NCI-H460 (cell line): ENCODE results near the gene FAIM2. TPM values are rescaled to one million over a fixed set of nuclear protein-coding genes. Genes with fewer than 3 reads are reported as not detected.
"Not testable (repeated sequence)": the region's sequence is repeated elsewhere in the genome, so short reads cannot be mapped to it uniquely, and the experiment has no call there.

Experiments
- DNase-seq: peaks from one replicate; pipeline ENCODE4 v3.0.0-alpha.2; 2016; ENCODE audit warnings: low read depth; ENCODE audit errors: extremely low read depth
- total RNA-seq: library from RNA; depleted of rRNA; stranded (reverse); fragments of >200 nt; shearing (Covaris generic); gene quantifications from 2 replicates; pipeline ENCODE4 v1.2.3, GENCODE V29; 2014

The FAIM2 gene
- total RNA-seq, 1 experiment from 2014 or later: 0.45 TPM

DNA sequence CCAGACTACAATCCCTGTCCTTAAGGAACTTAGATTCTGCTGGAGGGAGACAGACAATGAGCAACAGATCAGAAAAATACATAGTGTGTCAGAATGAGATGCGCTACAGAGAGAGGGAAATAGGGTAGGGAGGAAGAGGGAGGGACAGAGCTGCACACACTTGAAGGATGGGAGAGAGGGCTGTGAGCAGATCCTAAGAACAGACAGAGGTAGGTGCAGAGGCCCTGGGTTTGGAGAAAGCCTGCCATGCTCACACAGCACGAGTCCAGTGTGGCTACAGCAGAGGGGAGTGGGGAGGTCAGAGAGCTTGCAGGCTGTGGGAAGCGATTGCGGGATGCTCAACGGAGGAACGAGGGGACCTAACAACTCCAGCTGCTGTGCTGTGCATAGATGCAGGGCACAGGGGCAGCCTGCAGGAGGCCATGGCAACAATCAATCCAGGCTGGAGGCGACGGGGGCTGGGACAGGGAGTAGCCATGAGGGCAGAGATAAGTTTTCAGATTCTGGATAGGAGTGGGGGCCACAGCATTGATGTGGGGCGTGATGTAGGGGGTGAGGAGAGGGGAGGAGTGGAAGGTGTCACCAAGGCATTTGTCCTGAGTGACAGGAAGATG lies 20.7 kb downstream of the FAIM2 start:
- DNase-seq: no peak

DNA sequence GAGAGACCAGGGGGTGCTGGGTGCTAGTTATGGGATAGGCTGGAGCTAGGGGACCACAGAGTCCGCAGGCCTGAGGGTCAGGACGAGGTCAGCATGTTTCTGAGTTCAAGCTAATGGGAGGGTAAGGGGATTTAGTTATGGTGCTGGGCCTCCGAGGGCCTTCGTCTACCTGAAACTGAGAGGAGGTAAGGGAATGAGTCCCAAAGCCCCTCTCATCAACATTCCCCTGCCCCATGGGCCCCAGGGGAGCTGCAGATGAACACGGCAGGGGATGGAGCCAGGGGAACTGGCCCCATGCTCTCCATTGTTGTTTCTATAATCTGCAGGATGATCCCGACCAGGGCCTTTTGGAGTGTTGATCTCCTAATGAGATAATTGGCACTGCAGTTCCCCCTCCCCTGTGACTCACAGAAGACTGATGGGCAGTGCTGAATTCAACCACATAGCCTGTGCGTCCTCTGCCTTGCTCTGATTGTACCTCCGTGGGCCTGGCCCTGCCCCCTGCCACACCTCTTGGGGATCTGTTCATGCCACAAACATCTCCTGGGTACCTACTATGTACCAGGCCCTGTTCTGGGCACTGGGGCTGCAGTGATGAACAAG lies 21.4 kb downstream of the FAIM2 start:
- no peak for DNase-seq

DNA sequence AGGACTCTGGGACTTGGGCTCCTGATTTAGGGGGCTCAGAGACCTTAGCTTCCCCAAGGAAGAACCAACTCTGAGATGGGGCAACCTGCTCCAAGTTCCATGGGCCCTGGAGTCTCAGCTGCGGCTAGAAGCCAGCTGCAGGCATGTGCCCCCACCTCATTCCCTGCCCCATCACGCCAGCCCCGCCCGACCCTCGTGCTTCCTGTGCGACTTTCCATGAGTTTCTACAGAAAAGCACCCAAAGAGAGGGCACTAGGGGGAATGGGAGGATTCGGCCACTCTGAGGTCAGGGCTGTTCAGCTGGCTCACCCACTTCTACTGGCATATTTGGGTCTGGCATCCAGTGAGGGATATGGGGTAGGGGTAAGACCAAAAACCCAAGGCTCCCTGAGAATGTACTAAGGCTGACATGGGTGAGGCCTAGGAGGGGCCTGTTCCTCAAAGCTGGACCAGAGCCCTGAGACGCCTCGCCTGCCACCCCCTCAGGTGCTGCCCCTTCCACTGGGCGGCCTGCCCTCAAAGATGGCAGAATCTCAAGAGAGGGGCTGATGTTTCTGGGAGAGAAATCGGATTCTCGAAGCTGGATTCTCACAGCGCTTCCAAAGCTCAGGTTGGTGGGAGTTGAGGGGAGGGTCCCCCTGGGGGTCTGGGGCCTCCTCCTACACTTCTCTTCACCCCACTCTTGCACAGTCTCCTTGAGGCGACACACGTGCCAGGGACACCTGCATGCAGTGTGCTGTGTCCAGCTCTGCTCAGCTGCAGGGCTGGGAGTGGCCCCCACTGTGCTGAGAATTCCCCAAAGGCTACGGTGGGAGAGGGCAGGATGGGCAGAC lies 22.1 kb downstream of the FAIM2 start:
- DNase-seq: no peak

DNA sequence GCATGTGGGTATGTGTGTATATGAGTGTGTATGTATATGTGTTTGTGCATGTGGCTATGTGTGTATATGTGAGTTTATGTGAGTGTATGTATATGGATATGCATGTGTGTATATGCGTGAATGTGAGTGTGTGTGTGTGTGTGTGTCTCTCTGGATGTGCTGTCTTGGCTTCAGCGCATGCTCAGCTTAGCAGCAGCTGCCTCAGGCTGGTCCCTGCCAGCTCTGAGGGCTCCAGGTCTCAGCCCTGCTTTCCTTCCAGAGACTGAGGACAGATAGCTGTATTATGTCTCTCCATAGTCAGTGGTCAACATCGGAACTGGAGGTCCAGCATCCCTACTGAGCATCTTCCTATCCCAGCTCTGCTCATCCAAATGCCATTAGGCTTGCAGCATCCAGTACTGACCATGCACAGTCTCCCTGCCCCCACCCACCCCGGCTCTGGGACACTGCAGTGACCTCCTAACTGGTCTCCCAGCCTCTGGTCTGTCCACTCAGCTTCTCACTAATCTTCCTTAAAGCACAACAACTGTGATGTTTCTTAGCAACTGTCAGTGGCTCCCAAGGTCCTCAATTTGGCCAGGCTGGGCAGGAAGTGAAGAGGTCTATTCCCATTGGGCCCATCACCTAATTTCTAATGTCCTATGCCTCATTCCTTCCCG lies 22.8 kb downstream of the FAIM2 start:
- no peak for DNase-seq

DNA sequence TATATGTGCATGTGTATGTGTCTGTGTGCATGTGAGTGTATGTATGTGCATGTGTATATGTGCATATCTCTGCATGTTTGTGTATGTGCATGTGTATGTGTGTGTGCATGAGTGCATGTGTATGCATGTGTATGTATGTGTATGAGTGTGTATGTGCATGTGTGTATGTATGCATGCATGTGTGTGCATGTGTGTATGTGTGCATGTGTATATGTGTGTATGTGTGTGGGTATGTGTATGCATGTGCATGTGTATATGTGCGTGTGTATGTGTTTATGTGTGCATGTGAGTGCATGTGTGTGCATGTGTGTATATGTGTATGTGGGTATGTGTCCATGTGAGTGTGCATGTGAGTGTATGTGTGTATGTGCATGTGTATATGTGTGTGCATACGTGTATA lies 24.6 kb downstream of the FAIM2 start:
- not testable (repeated sequence) for DNase-seq

DNA sequence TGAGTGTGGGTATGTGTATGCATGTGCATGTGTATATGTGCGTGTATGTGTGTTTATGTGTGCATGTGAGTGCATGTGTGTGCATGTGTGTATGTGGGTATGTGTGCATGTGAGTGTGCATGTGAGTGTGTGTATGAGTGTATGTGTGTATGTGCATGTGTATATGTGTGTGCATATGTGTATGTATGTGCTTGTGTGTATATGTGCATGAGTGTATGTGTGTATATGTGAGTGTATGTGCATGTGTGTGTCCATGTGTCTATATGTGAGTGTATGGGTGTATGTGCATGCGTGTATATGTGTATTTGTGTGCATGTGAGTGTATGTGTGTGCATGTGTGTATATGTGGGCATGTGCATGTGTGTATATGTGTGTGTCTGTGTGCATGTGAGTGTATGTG lies 25.7 kb downstream of the FAIM2 start:
- DNase-seq: no peak

DNA sequence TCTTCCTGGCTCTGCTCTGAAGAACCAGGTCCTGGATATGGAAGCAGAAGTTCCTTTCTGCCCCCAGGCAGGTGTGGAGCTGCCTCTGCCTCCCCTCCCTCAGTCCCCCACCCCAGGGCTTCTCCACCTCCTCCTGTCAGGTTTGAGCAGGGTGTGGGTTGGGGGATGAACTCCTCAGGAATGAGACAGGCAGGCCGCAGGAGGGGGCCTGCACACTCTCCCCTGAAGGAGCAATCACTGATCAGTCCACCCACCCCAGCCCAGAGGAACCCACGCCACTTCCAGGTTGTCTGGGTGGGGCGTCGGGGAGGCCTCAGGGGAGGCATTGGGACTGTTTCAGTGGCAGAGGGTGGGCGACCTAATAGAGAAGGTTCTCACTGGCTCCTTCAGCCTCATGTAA lies 26.6 kb downstream of the FAIM2 start:
- DNase-seq: no peak

DNA sequence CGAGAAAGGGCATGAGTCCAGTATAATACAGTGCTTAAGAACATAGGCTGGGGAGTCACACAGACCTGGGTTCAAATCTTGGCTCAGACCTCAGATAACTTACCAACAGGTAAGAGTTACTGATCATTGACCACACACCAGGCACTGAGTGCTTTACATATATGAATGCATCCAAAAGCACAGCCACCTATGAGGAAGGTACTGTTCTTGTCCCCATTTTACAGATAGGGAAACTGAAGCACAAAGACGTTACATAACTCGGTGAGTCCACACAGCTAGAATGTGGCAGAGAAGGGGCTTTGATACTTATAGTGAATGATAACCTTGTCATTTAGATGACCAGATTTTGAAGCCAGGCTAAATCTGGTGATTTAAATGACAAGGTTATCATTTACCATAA lies 27.6 kb downstream of the FAIM2 start:
- no peak for DNase-seq

DNA sequence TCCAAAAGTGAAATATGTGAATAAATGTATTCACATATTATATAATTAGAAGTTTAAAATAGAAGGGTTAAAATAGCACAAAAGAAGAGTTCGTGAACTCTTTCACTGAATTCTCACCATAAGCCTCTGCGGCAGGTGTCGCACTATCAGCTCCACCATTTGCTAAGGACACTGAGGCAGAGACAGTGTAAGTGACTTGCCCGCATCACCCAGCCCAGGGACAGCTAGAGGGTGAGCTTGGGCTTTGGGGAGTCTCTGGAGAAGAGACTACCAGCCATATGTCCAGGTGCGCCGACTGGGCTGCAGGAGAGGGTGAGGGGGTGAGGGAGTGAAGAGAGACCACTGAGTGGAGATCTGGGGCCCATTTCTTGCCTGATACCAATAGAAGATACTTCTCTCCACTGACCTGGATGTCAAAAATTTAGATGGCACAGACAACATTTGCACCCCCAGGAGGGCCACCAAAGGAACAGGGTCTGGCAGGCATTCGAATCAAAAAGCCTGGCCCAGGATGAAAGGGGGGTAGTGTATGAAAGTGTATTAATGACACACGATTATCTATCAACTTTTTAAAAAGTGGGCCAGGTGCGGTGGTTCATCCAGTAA lies 28.5 kb downstream of the FAIM2 start:
- DNase-seq: no peak

DNA sequence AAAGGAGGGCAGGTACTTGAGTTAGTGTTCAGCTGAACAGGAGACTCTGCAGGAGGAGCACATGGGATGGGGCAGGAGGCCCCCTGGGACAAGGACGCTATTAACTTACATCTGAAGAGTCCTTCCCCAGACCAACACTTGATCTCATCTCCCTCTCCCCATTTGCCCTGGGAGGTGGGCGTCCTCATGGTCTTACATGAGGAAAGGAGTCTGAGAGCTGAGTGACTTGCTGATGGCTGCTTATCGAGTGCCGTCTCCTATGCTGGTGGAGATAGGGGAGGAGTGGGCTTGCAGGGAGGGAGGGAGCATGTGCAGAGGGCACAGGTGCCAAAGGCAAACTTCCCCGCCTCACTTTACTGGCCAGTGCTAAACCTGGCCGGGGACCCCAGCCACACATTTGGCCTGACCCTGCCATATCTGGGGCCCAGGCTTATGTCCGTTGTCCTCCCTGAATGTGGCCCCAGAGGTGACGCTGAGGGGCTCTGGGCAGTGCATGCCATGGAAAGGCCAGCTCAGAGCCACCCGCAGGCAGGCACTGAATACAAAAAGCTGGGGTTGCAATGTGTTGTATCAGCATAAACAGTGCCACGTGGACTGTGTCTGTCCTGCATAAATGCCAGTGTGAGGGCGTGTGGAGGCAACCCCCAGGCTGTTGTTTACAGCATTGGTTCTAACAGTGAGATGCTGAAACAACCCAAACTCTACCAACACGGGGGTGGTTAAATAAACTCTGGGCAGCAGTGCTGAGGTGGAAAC lies 29.4 kb downstream of the FAIM2 start:
- DNase-seq: peak; percentile 81

DNA sequence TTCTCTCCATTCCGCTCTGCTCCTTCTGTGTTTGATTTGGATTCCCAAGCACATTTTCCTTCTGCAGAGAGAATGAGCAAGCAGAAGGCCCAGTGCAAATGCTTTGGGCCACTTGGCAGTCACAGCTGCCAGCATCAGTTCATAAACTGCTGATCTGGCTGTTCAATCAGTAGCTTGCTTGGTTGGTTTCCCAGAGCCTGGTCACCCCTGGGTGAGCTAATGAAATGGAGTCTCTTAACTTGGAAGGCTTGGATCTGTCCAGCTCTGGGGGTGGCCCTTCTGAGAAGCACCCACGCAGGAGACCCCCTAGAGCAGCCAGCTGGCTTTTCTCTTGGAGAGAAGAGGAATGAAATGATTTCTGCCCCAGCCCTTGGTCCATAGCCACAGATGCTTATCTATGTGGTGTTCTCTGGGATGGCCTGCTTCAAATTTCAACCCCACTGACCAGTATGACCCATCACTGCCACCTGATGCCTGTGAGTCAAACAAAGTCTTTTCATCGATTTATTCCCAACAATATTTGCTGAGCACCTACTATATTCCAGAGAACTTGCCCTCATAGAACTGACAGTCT lies 30.3 kb downstream of the FAIM2 start:
- no peak for DNase-seq

DNA sequence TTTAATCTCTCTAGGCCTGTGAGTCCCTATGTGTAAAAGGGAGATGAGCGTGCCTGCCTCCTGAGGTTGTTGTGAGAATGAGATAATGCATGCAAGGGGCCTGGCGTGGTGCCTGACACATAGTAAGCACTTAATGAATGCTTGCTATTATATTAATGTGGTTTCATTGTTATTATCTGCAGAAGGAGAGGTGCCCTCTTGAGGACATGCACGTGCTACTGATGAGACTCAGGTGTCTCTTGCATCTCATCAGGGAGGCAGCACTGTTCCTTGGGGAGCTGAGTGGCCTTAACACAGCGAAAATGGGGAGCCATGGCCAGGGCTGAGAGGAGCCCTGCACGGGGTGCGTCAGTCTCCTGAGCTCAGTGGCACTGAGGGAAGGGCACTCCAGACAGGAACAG lies 30.9 kb downstream of the FAIM2 start:
- no peak for DNase-seq

DNA sequence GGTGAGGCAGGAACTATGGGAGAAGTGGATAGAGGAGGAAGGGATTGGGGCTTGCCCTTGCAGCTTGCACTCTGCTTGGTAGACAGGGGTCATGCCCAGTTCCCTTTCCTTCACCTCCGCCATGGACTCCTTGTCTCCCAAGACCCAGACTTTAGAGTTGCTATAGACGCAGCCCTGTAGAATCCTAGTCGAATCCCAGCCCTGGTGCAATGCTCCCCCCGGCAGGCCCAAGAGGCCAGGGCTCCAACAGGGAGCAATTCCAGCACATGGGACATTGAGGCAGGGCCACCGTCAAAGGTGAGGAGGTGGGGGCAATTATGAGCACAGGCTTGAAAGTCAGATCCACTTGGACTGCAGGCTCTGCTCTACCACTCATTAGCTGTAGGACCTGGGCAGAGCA lies 31.3 kb downstream of the FAIM2 start:
- DNase-seq: no peak

DNA sequence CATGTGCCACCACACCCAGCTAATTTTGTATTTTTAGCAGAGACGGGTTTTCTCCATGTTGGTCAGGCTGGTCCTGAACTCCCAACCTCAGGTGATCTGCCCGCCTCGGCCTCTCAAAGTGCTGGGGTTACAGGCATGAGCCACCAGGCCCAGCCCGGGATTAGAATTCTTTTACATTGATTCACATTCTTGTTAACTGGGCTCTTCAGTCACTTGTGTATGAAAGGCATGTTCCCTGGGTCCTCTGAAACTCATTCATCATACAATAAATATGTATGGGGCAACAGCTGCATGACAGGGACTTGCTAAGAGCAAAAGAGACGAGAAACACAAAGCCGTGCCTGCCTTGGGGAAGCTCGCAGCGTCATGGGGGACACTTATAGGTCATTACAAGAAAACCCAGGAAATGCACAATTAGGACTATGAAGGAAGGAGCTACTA lies 31.9 kb downstream of the FAIM2 start:
- DNase-seq: not testable (repeated sequence)

DNA sequence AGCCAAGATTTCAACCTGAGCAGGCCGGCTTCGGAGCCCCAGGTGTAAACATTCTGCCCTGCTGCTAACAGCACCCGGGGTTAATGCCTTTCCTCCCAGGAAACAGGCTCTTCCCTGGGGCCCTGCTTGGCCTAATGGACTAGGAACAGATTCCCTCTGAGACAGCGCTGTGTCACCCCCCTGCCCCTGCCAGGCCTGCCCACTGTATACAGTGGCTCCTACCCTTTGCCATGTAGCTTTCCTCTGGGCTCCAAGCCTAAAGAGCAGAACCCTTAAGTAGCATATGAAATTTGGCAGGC lies 32.5 kb downstream of the FAIM2 start:
- no peak for DNase-seq

DNA sequence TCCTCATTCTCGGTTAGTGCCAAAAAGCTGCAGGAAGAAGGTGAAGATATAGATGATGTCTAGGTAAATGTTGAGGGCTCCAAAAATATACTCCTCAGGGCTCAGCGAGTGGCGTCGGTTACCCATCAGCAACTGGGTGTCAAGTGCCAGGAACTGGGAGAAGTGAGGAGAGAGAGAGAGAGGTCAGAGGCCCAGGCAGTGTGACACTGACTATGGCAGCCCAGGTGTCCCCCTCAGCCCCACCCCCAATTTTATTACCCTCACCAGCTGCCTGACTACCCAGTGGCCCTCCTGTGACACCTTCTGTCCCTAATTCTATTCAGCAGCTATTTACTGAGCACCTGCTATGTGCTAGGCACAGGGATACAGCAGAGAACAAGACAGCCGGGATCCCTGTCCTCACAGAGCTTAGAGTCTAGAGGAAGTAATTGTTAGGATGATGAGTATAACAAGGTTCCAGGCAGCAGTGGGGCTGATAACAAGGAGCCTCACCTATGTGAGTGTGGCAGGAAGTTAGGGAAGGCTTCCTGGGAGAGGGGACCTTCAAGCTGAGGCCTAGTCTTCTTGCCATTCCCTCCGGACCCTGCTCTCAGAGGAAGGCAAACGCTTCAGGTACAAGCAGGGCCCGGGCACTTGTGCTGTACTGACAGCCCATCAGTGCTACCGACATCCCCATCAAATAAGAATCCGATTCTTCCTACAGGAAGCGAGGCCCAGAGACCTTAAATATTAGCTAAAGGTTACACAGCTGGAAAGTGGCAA lies 33.0 kb downstream of the FAIM2 start:
- no peak for DNase-seq

DNA sequence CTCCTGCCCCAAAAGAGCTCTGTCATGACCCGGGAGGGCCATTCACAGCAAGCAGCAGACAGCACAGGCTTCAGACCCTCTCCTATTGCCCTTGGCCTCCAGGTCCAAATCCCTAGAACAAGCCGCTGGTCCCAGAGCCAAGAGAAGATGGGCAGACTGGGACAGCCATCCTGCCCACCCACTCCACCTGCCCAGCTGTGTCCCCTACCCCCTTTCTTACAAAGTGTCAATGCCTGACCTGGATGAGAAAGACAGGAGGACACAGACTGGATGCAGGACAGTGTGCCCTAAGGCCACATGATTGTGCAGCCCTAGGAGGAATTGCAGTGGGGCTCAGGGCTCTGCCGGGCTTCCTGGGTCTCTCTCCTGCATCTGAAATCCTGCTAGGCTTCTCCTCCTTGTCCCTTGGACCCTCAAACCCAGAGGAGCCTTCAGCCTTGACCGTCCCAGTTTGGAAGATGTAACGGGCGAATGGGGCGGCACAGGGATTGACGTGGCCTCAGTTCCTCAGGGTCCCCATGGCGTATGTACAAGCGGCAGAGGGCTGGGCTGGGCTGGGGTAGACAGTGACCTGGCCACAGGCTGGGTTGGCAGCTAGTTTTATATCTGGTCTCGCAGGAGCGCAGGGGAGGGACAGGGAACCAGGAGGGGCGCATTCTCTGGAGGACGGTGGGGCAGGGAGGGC lies 33.7 kb downstream of the FAIM2 start:
- DNase-seq: no peak

DNA sequence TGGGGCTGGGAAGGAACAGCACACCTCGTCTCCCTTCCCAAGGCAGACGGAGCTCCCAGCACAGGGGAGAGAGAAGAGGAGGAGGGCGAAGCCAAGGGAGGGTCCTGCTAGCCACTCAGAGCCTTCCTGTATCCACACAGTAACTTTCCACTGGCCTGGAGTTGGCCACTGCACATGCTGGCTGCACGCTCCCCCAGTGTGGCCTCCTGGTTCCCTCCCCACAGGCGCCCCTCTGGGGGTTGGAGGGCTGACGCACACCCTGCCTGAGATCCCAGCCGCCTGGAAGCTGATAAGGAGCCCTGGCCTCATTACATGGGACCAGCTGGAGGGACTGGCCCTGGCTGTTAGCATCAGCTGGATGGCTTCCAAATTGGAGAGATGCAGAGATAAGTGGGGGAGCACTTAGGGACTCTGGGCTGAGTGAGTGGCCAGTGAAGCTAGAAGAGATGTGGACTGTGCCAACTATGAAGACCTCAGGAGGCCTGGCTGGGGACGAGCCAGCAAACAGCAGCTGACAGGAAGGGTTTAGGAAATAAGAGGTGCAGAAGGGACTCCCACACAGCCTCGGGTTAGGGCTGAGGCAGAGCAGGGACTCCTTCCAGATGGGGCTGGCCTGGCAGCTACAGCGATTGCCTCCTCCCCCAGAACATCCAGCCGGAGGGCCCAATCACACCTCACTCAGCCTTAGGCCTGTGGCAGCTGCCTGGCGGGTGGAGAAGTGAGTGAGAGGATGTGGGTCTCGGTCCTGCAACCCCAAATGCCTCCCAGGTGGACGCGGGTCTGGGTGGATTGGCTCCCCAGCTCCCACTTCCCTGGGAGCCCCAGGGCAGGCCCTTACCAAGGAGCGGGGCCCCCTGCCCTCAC lies 34.5 kb downstream of the FAIM2 start:
- no peak for DNase-seq
